Measurements from ENCODE around the gene OR6J1. TPM values are rescaled to one million over a fixed set of nuclear protein-coding genes. Genes with fewer than 3 reads are reported as not detected.
A peak's percentile ranks its signal among the peaks of the same experiment; 100 is the strongest.

The OR6J1 gene
- total and polyA plus RNA-seq, 2 of the 13 experiments (the other 11 are each of a cell fraction or from before 2014, with no cell fraction given): not detected

GRCh38 chr14:22598099-22598895, 45.9 kb downstream of the OR6J1 start, which contains the start of gene ABHD4 (continued):
- TF ChIP-seq KIAA2018 (CRISPR knock-in tag; IDR thresholded peaks at IDR 0.05; ENCODE audit: borderline replicate concordance) (0 out of 2 replicates have a peak, but pooled peaks have one; percentile 95), FOXK2 (IDR thresholded peaks at IDR 0.05) (peak; percentile 95), SRF (IDR thresholded peaks at IDR 0.05; ENCODE audit: low read depth, low read length) (0 out of 2 replicates have a peak, but pooled peaks have one; percentile 23), POLR2AphosphoS5 (IDR thresholded peaks at IDR 0.05; ENCODE audit: low read depth, low read length) (peak; percentile 95), CREB1 (IDR thresholded peaks at IDR 0.05) (peak; percentile 40; the same call in 1 of the 2 replicates), CREB1 (CRISPR knock-in tag; IDR thresholded peaks at IDR 0.05) (no peak), HHEX (CRISPR knock-in tag; IDR thresholded peaks at IDR 0.05) (no peak), ZNF790 (CRISPR knock-in tag; IDR thresholded peaks at IDR 0.05; ENCODE audit: borderline replicate concordance) (no peak; the same call in 1 of the 2 replicates), NFIB (CRISPR knock-in tag; IDR thresholded peaks at IDR 0.05; ENCODE audit: borderline replicate concordance) (no peak), ZNF10 (CRISPR knock-in tag; IDR thresholded peaks at IDR 0.05; ENCODE audit: borderline replicate concordance, low read depth) (no peak), RFXAP (CRISPR knock-in tag; IDR thresholded peaks at IDR 0.05; ENCODE audit: borderline replicate concordance) (no peak; the same call in 1 of the 2 replicates), CAMTA2 (CRISPR knock-in tag; IDR thresholded peaks at IDR 0.05; ENCODE audit: borderline replicate concordance) (no peak; the same call in 1 of the 2 replicates), ZNF274 (CRISPR knock-in tag; IDR thresholded peaks at IDR 0.05) (peak; percentile 71; the same call in 1 of the 2 replicates), SOX6 (IDR thresholded peaks at IDR 0.05) (no peak), SOX6 (CRISPR knock-in tag; IDR thresholded peaks at IDR 0.05) (peak; percentile 38), PCBP1 (IDR thresholded peaks at IDR 0.05; ENCODE audit: borderline replicate concordance, low read depth, low read length) (0 out of 2 replicates have a peak, but pooled peaks have one; percentile 36), ZNF121 (CRISPR knock-in tag; IDR thresholded peaks at IDR 0.05) (peak; percentile 75; the same call in 1 of the 2 replicates), ZNF552 (CRISPR knock-in tag; IDR thresholded peaks at IDR 0.05; ENCODE audit: borderline replicate concordance) (0 out of 2 replicates have a peak, but pooled peaks have one; percentile 70)
- TF ChIP-seq, protein P1, sequence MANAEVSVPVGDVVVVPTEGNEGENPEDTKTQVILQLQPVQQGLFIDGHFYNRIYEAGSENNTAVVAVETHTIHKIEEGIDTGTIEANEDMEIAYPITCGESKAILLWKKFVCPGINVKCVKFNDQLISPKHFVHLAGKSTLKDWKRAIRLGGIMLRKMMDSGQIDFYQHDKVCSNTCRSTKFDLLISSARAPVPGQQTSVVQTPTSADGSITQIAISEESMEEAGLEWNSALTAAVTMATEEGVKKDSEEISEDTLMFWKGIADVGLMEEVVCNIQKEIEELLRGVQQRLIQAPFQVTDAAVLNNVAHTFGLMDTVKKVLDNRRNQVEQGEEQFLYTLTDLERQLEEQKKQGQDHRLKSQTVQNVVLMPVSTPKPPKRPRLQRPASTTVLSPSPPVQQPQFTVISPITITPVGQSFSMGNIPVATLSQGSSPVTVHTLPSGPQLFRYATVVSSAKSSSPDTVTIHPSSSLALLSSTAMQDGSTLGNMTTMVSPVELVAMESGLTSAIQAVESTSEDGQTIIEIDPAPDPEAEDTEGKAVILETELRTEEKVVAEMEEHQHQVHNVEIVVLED (CRISPR knock-in tag; IDR thresholded peaks at IDR 0.05; ENCODE audit: borderline replicate concordance): no peak; the same call in 1 of the 2 replicates
- TF ChIP-seq, protein P2, sequence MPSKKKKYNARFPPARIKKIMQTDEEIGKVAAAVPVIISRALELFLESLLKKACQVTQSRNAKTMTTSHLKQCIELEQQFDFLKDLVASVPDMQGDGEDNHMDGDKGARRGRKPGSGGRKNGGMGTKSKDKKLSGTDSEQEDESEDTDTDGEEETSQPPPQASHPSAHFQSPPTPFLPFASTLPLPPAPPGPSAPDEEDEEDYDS (CRISPR knock-in tag; IDR thresholded peaks at IDR 0.05): peak; percentile 77; the same call in 1 of the 2 replicates
